NCI-H526 (cell line): ENCODE measurements around the gene CPB2.

Experiments
- DNase-seq, 2 experiments: peaks; one replicate each; lab custom pipeline; 2025; lab: John Stamatoyannopoulos, UW

The CPB2 gene

DNA sequence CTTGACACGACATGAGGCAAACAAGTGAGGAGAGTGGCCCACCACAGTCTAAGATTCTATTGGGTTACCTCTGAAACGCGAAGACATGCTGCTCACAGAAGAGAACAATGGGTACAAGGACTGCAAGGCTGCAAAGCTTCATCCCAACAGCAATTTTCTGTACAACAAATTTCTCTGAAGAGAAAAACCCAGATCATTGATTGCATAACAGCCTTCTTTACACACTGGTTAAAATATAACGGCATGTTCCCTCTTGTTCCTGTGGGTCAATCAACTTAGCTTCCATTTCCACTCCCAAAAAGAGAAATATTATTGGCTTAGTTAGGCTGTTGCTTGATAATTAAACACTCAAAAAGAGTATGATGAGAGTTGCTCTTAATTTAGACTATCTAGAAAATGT lies at the start of gene CPB2:
CPB2 (minus strand) TSS at position 166 of the 400 bp plus-strand sequence; CDS start at position 142, 24 bp downstream.
- DNase-seq, result no peak

- no peak for DNase-seq
Observed at GRCh38 chr13:46154136-46154801, 49.4 kb upstream of the CPB2 start.

GRCh38 chr13:46152627-46153328 lies 47.9 kb upstream of the CPB2 start:
- no peak for DNase-seq

DNA sequence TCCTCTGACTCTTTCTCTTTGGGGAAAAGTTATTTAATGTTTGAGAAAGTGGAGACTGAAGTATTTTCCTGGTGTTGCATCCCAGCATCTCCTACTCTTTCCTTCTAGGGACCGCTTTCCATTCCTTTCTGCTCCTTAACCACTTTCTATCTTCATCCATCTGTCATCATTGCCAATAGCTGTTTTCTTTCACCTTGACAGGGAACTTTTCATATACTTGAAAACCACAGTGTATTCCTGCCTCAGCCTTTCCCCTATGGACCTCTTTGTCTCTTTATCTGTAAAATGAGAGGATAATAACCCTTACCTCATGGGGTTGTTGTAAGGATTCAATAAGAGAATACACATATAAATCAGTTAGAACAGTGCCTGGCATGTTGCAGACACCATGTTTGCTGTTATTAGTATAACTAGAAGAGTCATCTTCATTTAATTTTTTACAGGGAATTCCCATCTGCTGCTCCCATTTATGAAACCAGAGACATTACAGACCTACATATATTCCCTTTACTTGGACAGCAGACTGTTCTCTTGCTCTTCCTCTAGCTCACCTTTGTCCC lies 45.4 kb upstream of the CPB2 start:
- no peak for DNase-seq

DNA sequence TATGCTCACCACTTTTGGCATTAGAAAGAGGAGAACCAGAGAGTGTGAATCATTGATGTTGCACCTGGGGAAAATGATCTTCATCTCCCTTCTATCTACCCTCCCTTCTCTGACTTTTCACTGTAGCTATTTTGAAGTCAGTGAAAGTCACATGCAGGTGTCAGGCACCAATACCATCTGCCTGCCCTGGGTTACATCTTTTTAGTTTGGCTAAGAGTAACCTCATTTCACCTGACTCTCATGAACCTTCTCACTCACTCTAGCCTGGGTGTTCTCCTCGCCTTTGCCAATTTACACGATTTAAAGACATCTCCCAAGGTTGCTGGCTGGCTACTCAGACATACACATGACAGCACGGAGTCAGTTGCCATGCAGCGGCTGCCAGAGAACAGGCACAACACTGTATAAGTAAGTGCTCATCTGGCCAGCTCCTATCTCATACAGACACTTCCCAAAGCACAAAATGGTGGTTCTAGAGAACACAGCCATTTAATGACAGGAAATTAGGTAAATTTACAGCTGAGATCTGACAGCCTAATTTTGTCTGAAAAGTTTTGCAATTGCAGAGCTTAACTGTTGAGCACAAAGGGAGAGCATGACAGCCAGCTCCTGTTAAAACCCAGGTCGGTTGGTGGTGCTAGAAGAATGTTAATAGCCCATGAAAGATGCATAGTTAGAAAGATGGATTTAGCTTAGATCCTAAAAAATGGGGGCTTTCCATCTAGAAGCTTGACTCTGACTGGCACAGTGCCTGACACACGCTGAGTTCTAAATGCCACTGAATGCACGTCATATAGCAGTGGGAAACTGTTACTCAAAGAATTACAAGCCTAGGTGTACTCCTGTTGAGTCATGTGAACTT lies 44.7 kb upstream of the CPB2 start:
- no peak for DNase-seq

DNA sequence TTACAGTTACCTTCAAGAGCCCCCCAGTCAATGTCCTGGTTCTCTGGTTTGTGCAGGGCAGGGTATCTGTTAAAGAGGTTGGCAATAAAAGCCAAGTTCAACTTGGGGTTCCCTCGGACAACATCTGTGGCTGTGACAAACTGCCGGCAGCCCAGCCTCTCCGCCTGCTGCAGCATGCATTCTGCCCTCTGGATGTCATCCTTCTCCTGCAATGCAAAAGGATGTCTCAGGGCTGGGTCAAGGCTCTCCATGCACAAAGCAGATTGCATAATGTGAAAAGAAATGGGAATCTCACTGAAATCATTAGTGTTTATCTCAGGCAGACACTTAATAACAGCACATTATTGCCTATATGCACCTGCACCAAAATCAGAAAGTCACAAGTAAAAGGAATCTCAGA lies 42.1 kb upstream of the CPB2 start:
- DNase-seq, result peak in 1 of 2 experiments; percentile 56

- no peak for DNase-seq
Observed at GRCh38 chr13:46145950-46146349, 41.1 kb upstream of the CPB2 start.

GRCh38 chr13:46145135-46145534 lies 40.3 kb upstream of the CPB2 start:
- DNase-seq, result no peak

DNA sequence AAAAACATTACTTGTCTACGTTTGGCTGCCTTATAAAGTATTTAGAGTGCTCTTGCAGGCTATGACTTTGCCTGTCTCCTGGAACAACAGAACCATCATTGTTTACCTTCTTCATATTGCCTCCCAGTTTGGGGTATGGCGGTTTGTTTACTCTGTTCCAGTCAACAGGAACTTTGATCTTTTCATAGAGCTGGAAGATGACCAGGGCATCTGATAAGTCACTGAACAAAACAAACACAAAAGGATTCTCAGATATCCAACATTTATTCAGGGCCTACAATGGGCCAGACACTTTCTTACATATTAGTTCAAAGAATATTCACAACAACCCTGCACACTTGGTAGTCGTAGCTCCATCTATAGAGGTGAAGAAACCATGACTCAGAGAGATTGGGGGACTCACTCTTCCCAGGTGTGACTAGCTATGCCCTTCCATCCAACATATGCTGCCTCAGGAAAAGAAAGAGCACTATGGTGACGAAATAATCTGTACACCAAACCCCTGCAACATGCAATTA lies 38.4 kb upstream of the CPB2 start:
- peak; percentile 60 to 63 for DNase-seq

DNA sequence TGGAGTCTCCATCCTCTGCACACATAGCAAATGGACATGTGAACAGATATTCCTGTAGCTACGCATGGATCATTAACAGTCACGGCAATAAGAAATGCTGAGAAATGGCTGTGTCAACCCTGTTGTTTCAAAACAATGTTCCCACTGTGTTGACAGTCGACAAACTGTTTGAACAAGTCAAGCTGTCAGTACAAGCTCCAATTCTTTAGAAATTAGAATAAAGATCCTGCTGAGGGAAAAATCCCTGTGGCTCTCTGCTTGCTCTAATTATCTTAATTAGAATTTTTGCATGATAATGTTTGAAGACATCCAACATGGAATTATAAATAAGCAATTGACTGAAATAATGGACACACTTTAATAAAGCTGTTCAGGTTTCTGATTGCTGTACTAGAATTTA lies 37.9 kb upstream of the CPB2 start:
- DNase-seq, result peak in 1 of 2 experiments; percentile 47

DNA sequence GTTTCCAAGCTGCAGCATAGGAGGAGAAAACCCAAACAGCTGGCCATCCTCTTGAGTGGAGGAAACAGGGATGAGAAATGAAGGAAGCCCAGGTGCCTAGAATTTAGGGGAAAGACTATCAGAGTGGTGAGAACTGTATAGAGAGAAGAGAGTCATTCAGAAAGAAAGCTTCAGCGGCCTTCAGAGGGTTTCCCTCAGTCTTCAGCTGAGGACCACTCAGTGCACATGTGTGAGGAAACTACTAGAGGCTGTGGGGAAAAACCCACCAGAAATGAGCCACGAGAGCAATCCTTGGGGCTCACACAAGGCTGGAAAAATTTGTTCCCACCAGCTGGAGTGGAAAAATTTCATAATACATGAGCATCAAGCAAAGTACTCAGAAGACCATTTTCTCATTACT lies 35.2 kb upstream of the CPB2 start:
- no peak for DNase-seq

- DNase-seq, result peak in 1 of 2 experiments; percentile 31
Observed at GRCh38 chr13:46137627-46138317, 32.9 kb upstream of the CPB2 start.

GRCh38 chr13:46136688-46137087 lies 31.9 kb upstream of the CPB2 start:
- no peak for DNase-seq

DNA sequence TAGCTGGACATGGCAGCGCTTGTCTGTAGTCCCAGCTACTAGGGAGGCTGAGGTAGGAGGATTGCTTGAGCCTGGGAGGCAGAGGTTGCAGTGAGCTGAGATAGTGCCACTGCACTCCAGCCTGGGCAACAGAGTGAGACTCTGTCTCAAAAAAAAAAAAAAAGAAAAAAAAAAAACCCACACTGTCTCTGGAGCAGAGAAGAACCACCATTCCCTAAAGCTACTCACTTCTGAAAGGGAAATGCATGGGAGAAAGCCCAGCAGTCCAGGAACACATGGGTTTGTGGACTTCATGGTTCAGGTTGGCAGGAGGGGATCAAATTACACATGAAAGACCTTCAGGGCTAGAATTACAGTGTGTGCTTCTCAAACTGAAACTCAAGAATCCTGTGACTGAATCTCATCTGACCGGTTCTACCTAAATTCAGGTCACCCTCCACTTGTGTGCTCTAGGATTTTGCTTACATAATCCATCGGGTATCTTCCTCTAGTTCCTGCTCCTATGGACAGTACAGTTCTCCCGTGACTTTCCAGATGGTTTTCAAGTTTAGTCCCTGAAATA lies 30.2 kb upstream of the CPB2 start:
- peak; percentile 96 to 97 for DNase-seq

DNA sequence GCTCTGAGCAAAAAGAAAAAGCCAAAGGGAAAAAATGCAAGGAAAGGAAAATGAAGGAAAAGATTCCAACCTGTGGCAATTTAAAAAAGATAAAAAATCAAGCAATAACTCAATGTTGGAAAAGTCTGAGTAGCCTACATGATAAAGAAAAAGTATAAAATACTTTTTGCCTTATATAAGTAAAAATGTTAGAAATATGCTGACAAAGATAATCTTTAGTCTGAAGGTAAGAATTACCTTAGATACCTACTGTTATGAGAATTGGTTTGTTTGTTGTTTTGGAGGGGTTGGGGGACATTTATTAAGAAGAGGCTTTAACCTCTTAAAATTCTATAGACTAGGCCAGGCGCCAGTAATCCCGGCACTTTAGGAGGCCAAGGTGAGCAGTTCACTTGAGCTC lies 29.7 kb upstream of the CPB2 start:
- DNase-seq, result no peak

DNA sequence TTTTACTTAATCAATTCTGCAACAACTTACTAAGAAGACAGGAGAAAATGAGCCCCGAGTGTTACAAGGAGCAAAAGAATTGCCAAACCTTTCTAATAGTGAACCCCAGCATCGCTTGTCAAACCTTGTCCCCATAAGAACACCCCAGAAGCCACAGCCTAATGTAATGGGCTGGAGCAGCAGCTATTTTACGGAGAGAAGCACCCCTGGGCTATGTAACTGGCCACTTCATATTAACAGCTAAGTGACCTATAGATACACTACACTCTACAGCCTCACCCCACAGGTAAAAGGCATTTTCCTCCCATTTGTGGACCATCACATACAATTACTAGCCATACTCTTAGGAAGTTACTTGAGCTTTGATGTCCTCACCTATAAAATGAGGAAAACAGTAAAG lies 27.3 kb upstream of the CPB2 start:
- DNase-seq, result no peak

GRCh38 chr13:46131705-46132104 lies 26.9 kb upstream of the CPB2 start:
- DNase-seq, result no peak

DNA sequence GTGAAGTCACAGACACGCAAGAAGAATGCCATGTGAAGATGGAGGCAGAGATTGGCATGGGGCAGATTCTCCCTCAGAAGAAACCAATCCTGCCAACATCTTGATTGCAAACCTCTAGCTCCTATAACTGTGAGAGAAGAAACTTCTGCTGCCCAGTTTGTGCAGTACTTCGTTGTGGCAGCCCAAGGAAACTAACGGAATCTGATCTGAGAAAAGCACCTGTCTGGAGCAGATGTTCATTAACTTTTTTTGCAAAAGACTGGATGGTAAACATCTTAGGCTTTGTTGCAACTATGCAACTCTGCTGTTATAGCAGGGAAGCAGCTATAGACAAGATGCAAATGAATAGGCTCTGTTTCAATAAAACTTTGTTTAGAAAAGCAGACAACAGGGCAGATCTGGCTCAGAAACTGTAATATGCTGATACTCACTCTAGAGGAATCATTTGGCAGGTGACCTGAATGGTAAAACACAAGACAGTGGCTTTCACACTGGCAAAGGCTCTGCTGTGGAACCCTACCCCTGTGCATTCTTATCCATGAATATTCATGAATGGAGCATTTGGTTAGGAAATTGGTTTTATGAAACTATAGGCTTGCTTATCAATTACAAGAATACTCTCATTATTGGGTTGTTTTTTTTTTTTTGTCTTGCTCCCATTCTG lies 25.3 kb upstream of the CPB2 start:
- DNase-seq, result peak in 1 of 2 experiments; percentile 43

DNA sequence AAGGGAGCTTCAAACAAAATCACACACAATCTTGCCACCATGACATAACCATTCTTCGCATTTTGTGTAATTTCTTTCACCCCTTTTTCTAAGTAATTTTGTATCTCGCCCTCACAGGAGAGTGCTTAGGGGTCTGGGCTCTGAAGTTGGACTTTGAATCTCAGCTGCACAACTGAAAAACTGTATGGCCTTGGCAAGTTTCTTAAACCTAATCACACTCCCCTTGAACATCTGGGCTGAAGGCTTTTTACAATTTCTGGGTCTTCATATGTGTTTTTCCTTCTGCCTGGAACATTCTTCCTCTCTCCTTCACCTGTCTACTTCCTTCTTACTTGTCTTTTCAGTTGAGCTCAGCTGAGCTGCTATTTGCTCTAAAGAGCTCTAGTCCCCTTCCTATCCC lies 24.3 kb upstream of the CPB2 start:
- DNase-seq, result no peak

GRCh38 chr13:46127358-46128023 lies 22.7 kb upstream of the CPB2 start:
- no peak for DNase-seq
